ENCODE measurements around the gene CRAT. TPM values are rescaled to one million over a fixed set of nuclear protein-coding genes. Genes with fewer than 3 reads are reported as not detected.

The CRAT gene
- total RNA-seq, 2 experiments from 2014 or later, result 7.1 to 9.4 TPM

DNA sequence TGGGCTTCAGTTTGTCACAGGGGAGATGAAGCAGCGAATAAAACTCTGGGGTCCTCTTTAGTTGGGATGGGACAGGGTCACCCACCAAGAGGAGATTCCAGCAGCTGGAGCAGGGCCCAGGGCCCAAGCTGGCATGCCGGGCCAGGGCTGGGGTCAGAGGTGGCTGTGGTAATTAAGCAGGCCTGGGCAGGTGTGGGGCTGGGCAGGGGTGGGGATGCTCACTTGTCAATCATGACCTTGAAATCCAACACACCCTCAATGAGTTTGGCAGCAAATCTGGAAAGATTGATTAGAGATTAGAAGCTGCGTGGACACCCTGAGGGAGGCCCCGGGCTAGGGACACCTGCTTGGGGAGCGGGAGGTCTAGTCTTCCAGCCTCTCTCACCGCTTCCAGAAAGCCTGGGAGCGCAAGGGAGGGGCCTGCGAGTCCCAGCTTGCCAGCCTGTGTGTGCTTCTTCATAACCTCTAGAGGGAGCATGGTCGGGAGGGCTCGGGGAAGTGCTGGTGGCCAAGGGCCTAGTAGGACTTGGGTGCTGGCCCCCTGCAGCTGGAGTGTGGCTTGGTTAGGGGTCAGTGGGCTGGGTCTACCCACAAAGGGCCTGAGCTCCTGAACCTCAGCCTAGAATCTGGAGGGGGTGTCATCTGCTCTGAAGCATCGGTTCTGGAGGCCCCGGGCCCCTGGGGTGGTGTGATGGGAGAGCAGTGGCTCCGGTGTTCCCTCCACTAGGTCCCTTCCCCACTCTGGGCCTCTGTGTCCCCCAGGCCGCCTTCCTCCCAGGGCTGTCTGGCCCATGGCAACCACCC, 7.6 kb downstream of the CRAT start:
- Mint-ChIP-seq H3K9me3 (no peaks in the 10 kb centered on the region), H3K36me3 (ENCODE audit: low read depth) (no peaks in the 10 kb centered on the region), H3K4me1 (ENCODE audit: low read depth) (no peaks in the 10 kb centered on the region), H3K27ac (no peak overlapping the region), H3K4me3 (no peak overlapping the region), H3K27me3 (no peaks in the 10 kb centered on the region)
- no peak for ATAC-seq (ENCODE audit: poor library complexity)
- ChIA-PET CTCF (interaction anchor here (0.5 kb wide), 1 partner anchor 693 kb away, joined by 3 read pairs; no protein-coding TSS in a partner anchor), POLR2A (no interaction called here)
- Histone ChIP-seq H3K9me3 (ENCODE audit: control insufficient read depth in 1 of 2, insufficient read depth in 1 of 2, low read length in 2 of 2) (no peaks in the 10 kb centered on the region), H3K27ac (ENCODE audit: low read depth in 1 of 2, low read length in 2 of 2) (no peak overlapping the region), H3K4me1 (ENCODE audit: insufficient read depth, low read length) (no peaks in the 10 kb centered on the region), H3K4me3 (ENCODE audit: low read length) (no peak overlapping the region), H3K36me3 (ENCODE audit: insufficient read depth, low read length) (peaks cover 2% of the 10 kb centered on the region), H3K27me3 (ENCODE audit: control insufficient read depth in 1 of 2, insufficient read depth in 2 of 2, low read length in 2 of 2) (no peaks in the 10 kb centered on the region)
- peak in 3 of 14 experiments; percentile 15 to 35 (median 26) for DNase-seq
- intact Hi-C loops (cut with DNase I, micrococcal nuclease), result no loop called here
- TF ChIP-seq, protein P1, sequence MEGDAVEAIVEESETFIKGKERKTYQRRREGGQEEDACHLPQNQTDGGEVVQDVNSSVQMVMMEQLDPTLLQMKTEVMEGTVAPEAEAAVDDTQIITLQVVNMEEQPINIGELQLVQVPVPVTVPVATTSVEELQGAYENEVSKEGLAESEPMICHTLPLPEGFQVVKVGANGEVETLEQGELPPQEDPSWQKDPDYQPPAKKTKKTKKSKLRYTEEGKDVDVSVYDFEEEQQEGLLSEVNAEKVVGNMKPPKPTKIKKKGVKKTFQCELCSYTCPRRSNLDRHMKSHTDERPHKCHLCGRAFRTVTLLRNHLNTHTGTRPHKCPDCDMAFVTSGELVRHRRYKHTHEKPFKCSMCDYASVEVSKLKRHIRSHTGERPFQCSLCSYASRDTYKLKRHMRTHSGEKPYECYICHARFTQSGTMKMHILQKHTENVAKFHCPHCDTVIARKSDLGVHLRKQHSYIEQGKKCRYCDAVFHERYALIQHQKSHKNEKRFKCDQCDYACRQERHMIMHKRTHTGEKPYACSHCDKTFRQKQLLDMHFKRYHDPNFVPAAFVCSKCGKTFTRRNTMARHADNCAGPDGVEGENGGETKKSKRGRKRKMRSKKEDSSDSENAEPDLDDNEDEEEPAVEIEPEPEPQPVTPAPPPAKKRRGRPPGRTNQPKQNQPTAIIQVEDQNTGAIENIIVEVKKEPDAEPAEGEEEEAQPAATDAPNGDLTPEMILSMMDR (IDR thresholded peaks at IDR 0.05), result no peak

GRCh38 chr9:129102095-129102525, 8.5 kb downstream of the CRAT start:
- H3K9me3 ChIP-seq (ENCODE audit: control insufficient read depth in 1 of 2, insufficient read depth in 1 of 2, low read length in 2 of 2), result no peaks in the 10 kb centered on the region
- no peak overlapping the region for H3K27ac ChIP-seq (ENCODE audit: low read depth in 1 of 2, low read length in 2 of 2)
- Mint-ChIP-seq H3K4me1 (ENCODE audit: low read depth) (no peaks in the 10 kb centered on the region), H3K4me3 (no peak overlapping the region), H3K27me3 (no peaks in the 10 kb centered on the region), H3K27ac (no peak overlapping the region), H3K36me3 (ENCODE audit: low read depth) (no peaks in the 10 kb centered on the region), H3K9me3 (no peaks in the 10 kb centered on the region)
- no peak overlapping the region for H3K4me3 ChIP-seq (ENCODE audit: low read length)
- DNase-seq (no peak), ATAC-seq (ENCODE audit: poor library complexity) (no peak)
- no peaks in the 10 kb centered on the region for H3K4me1 ChIP-seq (ENCODE audit: insufficient read depth, low read length)
- H3K36me3 ChIP-seq (ENCODE audit: insufficient read depth, low read length), result peaks cover under 1% of the 10 kb centered on the region
- intact Hi-C loops (cut with DNase I, micrococcal nuclease), result no loop called here
- TF ChIP-seq, protein P1 (IDR thresholded peaks at IDR 0.05), result no peak
- H3K27me3 ChIP-seq (ENCODE audit: control insufficient read depth in 1 of 2, insufficient read depth in 2 of 2, low read length in 2 of 2), result no peaks in the 10 kb centered on the region
- ChIA-PET POLR2A (no interaction called here), CTCF (no interaction called here)

- POLR2A ChIA-PET, result no interaction called here
- Mint-ChIP-seq H3K27ac (no peak overlapping the region), H3K9me3 (no peaks in the 10 kb centered on the region), H3K4me3 (no peak overlapping the region), H3K4me1 (ENCODE audit: low read depth) (no peaks in the 10 kb centered on the region), H3K27me3 (no peaks in the 10 kb centered on the region), H3K36me3 (ENCODE audit: low read depth) (no peaks in the 10 kb centered on the region)
- CTCF ChIA-PET, result no interaction called here
- DNase-seq (no peak), ATAC-seq (ENCODE audit: poor library complexity) (no peak)
- H3K27ac ChIP-seq (ENCODE audit: low read depth in 1 of 2, low read length in 2 of 2), result no peak overlapping the region
- H3K4me3 ChIP-seq (ENCODE audit: low read length), result no peak overlapping the region
- no peaks in the 10 kb centered on the region for H3K27me3 ChIP-seq (ENCODE audit: control insufficient read depth in 1 of 2, insufficient read depth in 2 of 2, low read length in 2 of 2)
- no peaks in the 10 kb centered on the region for H3K4me1 ChIP-seq (ENCODE audit: insufficient read depth, low read length)
- intact Hi-C loops (cut with DNase I, micrococcal nuclease), result no loop called here
- TF ChIP-seq, protein P1 (IDR thresholded peaks at IDR 0.05), result no peak
- H3K36me3 ChIP-seq (ENCODE audit: insufficient read depth, low read length), result peaks cover 2% of the 10 kb centered on the region
- no peaks in the 10 kb centered on the region for H3K9me3 ChIP-seq (ENCODE audit: control insufficient read depth in 1 of 2, insufficient read depth in 1 of 2, low read length in 2 of 2)
These were observed 9.3 kb downstream of the CRAT start for GRCh38 chr9:129101279-129101678.
